ENCODE results near the gene NAALADL2. TPM values are rescaled to one million over a fixed set of nuclear protein-coding genes. Genes with fewer than 3 reads are reported as not detected.

Gene NAALADL2
- total and polyA plus RNA-seq, 2 of the 13 experiments (the other 11 are each of a cell fraction or from before 2014, with no cell fraction given), result 0.08 TPM; not detected in 1

GRCh38 chr3:175107995-175108394 lies 248.9 kb downstream of the NAALADL2 start:
- no peak for DNase-seq (ENCODE audit: low spot score)
- Histone ChIP-seq H4K20me1 (ENCODE audit: insufficient read depth, low read length) (no peaks in the 10 kb centered on the region), H3K79me2 (ENCODE audit: insufficient read depth, low read length) (no peaks in the 10 kb centered on the region), H3K4me1 (ENCODE audit: insufficient read depth, low read length) (no peaks in the 10 kb centered on the region), H3K9me3 (ENCODE audit: low read length) (no peaks in the 10 kb centered on the region), H3K36me3 (replicated peaks in 1 of 2; ENCODE audit: control insufficient read depth in 1 of 2, insufficient read depth in 2 of 2, low read length in 2 of 2) (no peaks in the 10 kb centered on the region), H3K9ac (ENCODE audit: insufficient read depth, low read depth, low read length) (no peak overlapping the region), H3K27ac (ENCODE audit: extremely low read length, insufficient read depth, low read length) (no peak overlapping the region), H3K27me3 (ENCODE audit: control insufficient read depth in 1 of 2, insufficient read depth in 2 of 2, low read length in 2 of 2) (no peaks in the 10 kb centered on the region), H3K4me2 (ENCODE audit: low read depth, low read length) (no peak overlapping the region), H3K4me3 (replicated peaks in 1 of 3; ENCODE audit: insufficient read depth in 1 of 3, low read depth in 2 of 3, low read length in 3 of 3) (no peak overlapping the region), H2AFZ (ENCODE audit: low read length) (no peak overlapping the region)
- no peak for FAIRE-seq
- no TSS peak for BruUV-seq (replicated peaks)
- ChIA-PET CTCF (ENCODE audit: low intra/inter-chr PET ratio, low total read pairs) (no interaction called here), POLR2A (no interaction called here)
- ATAC-seq, result no peak
- in situ Hi-C loops (cut with HindIII; ENCODE audit: extremely low pct_ligation_motif_present, low pct_unique_long_range_greater_than_20kb), result no loop called here
- intact Hi-C loops (cut with micrococcal nuclease; ENCODE audit: unreplicated experiment), result no loop called here
- no peak for TF ChIP-seq HNF1A (IDR thresholded peaks at IDR 0.05; ENCODE audit: low read depth)
- TF ChIP-seq HNF1A (CRISPR knock-in tag; IDR thresholded peaks at IDR 0.05; ENCODE audit: borderline replicate concordance), result no peak
- TF ChIP-seq PCBP1 (IDR thresholded peaks at IDR 0.05; ENCODE audit: borderline replicate concordance, low read depth, low read length), result no peak
- TF ChIP-seq RFXANK (CRISPR knock-in tag; IDR thresholded peaks at IDR 0.05), result no peak
- TF ChIP-seq CBFB (CRISPR knock-in tag; IDR thresholded peaks at IDR 0.05), result no peak
- no peak for TF ChIP-seq HOXD1 (CRISPR knock-in tag; IDR thresholded peaks at IDR 0.05)
- no peak for TF ChIP-seq SPEN (CRISPR knock-in tag; IDR thresholded peaks at IDR 0.05; ENCODE audit: low read depth)
- no peak for TF ChIP-seq ATRX (CRISPR knock-in tag; IDR thresholded peaks at IDR 0.05; ENCODE audit: borderline replicate concordance)
